ENCODE measurements around the gene MYL9. TPM values are rescaled to one million over a fixed set of nuclear protein-coding genes. Genes with fewer than 3 reads are reported as not detected.

The MYL9 gene
- total and polyA plus RNA-seq, 2 of the 4 experiments (the other 2 are of a cell fraction): 97.5 to 425 TPM

DNA sequence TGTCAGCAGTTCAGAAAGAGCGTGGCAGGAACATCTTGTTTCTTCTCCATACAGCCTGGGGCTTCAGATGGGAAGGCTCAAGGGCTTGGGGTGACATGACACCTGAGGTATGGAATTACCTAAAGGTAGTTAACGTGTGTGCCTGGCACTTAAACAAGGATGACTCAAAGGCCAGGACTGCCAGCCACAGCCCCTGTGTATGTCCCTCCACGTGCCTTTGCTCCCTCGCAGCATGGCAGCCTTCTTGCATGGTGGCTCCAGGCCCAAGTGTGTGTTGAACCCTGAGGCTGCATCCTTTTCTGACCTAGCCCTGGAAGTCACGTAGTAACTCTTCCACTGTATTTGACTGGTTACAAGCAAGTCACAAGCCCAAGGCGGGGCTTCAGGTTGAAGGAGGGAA is 33.6 kb upstream of the MYL9 start:
- in situ Hi-C loops (cut with MboI; ENCODE audit: low sequenced_read_pairs) (no loop called here), intact Hi-C loops (cut with micrococcal nuclease) (no loop called here)

More for the DNA sequence above, 33.6 kb upstream of the MYL9 start:
- Histone ChIP-seq H3K9me3 (ENCODE audit: control insufficient read depth, insufficient read depth, low read length) (no peaks in the 10 kb centered on the region), H2BK120ac (ENCODE audit: low read depth, low read length) (no peak overlapping the region), H2AFZ (replicated peaks; ENCODE audit: low read length, poor library complexity) (peak overlapping the region; percentile 23), H3K14ac (replicated peaks; ENCODE audit: low read depth, low read length) (no peak overlapping the region), H4K8ac (ENCODE audit: low read depth in 2 of 2, low read length in 2 of 2) (no peak overlapping the region), H4K20me1 (ENCODE audit: insufficient read depth, low read length) (peaks cover 40% of the 10 kb centered on the region), H3K9me1 (ENCODE audit: insufficient read depth, low read length) (peaks cover 7% of the 10 kb centered on the region), H3K9ac (ENCODE audit: low read depth, low read length) (no peak overlapping the region), H2BK5ac (ENCODE audit: low read depth, low read length, poor library complexity, severe bottlenecking) (no peak overlapping the region), H2AK5ac (ENCODE audit: low read depth, low read length) (no peak overlapping the region), H2AK9ac (replicated peaks; ENCODE audit: low read depth, low read length, poor library complexity) (no peak overlapping the region), H3K23ac (ENCODE audit: low read depth, low read length) (no peak overlapping the region), H4K5ac (ENCODE audit: low read depth, low read length) (no peak overlapping the region), H2BK20ac (ENCODE audit: low read depth, low read length) (no peak overlapping the region), H3K27ac (ENCODE audit: insufficient read depth, low read length) (no peak overlapping the region), H4K91ac (ENCODE audit: insufficient read depth, low read depth, low read length) (no peak overlapping the region), H2BK15ac (ENCODE audit: low read depth, low read length) (no peak overlapping the region), H3K56ac (ENCODE audit: extremely low read depth, insufficient read depth, low read length) (no peak overlapping the region), H3K79me1 (ENCODE audit: low read depth in 1 of 2, low read length in 2 of 2) (peaks cover 31 to 61% of the 10 kb centered on the region in 2 experiments), H3K4me3 (ENCODE audit: insufficient read depth, low read depth, low read length) (no peak overlapping the region), H3K27me3 (ENCODE audit: control insufficient read depth, insufficient read depth, low read length) (no peaks in the 10 kb centered on the region), H3K36me3 (ENCODE audit: control insufficient read depth, insufficient read depth, low read length) (peaks cover 36% of the 10 kb centered on the region), H3K4me1 (ENCODE audit: control insufficient read depth, insufficient read depth, low read length) (no peaks in the 10 kb centered on the region), H3K4ac (ENCODE audit: low read depth, low read length) (no peak overlapping the region), H3K18ac (ENCODE audit: low read depth, low read length) (no peak overlapping the region), H3K4me2 (ENCODE audit: low read depth, low read length) (no peak overlapping the region)
- ATAC-seq (ENCODE audit: low read depth) (no peak), DNase-seq (no peak)
- ChIA-PET CTCF (interaction anchor here (0.6 kb wide), 1 partner anchor 10 kb away, joined by 3 read pairs; no protein-coding TSS in a partner anchor), POLR2A (ENCODE audit: unreplicated experiment) (no interaction called here)
- BruUV-seq (replicated peaks): no TSS peak
- 100% methylated on average over 1 of the region's 6 CpGs; no CpG with 5 or more reads in 1 of the 2 experiments for WGBS, 2 experiments (ENCODE audit: extremely low coverage in 2 of 2, insufficient read length in 1 of 2)
- dilution Hi-C loops (cut with HindIII; ENCODE audit: low sequenced_read_pairs, unreplicated experiment): no loop called here
- TF ChIP-seq MXI1 (IDR thresholded peaks at IDR 0.05; ENCODE audit: borderline replicate concordance, low read depth, low read length) (no peak), NFE2L2 (IDR thresholded peaks at IDR 0.05; ENCODE audit: low read depth, low read length) (no peak), CHD1 (IDR thresholded peaks at IDR 0.05; ENCODE audit: low read depth, low read length) (no peak), MAFK (IDR thresholded peaks at IDR 0.05; ENCODE audit: low read depth, low read length) (no peak), CEBPB (IDR thresholded peaks at IDR 0.05; ENCODE audit: low read depth, low read length) (no peak), FOS (IDR thresholded peaks at IDR 0.05; ENCODE audit: low read depth, low read length) (no peak), BHLHE40 (IDR thresholded peaks at IDR 0.05; ENCODE audit: low read depth, low read length) (no peak), POLR2A (IDR thresholded peaks at IDR 0.05; ENCODE audit: low read depth, low read length) (no peak), ELK1 (IDR thresholded peaks at IDR 0.05; ENCODE audit: borderline replicate concordance, low read depth, low read length) (no peak), RAD21 (IDR thresholded peaks at IDR 0.05; ENCODE audit: low read length) (no peak), SMC3 (IDR thresholded peaks at IDR 0.05; ENCODE audit: low read depth, low read length) (no peak)
- TF ChIP-seq, protein P1, sequence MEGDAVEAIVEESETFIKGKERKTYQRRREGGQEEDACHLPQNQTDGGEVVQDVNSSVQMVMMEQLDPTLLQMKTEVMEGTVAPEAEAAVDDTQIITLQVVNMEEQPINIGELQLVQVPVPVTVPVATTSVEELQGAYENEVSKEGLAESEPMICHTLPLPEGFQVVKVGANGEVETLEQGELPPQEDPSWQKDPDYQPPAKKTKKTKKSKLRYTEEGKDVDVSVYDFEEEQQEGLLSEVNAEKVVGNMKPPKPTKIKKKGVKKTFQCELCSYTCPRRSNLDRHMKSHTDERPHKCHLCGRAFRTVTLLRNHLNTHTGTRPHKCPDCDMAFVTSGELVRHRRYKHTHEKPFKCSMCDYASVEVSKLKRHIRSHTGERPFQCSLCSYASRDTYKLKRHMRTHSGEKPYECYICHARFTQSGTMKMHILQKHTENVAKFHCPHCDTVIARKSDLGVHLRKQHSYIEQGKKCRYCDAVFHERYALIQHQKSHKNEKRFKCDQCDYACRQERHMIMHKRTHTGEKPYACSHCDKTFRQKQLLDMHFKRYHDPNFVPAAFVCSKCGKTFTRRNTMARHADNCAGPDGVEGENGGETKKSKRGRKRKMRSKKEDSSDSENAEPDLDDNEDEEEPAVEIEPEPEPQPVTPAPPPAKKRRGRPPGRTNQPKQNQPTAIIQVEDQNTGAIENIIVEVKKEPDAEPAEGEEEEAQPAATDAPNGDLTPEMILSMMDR (conservative IDR thresholded peaks at IDR 0.05; ENCODE audit: low read depth, low read length): no peak
- TF ChIP-seq, protein P2, sequence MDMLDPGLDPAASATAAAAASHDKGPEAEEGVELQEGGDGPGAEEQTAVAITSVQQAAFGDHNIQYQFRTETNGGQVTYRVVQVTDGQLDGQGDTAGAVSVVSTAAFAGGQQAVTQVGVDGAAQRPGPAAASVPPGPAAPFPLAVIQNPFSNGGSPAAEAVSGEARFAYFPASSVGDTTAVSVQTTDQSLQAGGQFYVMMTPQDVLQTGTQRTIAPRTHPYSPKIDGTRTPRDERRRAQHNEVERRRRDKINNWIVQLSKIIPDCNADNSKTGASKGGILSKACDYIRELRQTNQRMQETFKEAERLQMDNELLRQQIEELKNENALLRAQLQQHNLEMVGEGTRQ (IDR thresholded peaks at IDR 0.05; ENCODE audit: low read depth, low read length): no peak
